Cardiac fibroblast (primary cell): ENCODE results near the gene P2RY2.

Source experiments
- DNase-seq, 2 donors: peaks; one replicate each; pipeline versions ENCODE4 v3.0.0 to v3.0.0-alpha.2; 2010; ENCODE audit warnings: low read depth in 2 of 2
- H3K4me3 ChIP-seq, 2 donors: replicated peaks in 1 of 2; 1 replicate in 1 of 2; 2 replicates in 1 of 2; pipeline ENCODE4 v1.5.1; 2011; ENCODE audit warnings: low read depth in 2 of 2, low read length in 2 of 2, mild to moderate bottlenecking in 2 of 2, moderate library complexity in 1 of 2
- TF ChIP-seq, protein P1 (sequence below): IDR thresholded peaks from one replicate; pipeline ENCODE4 v1.5.1; 2011; ENCODE audit warnings: low read depth, mild to moderate bottlenecking, low read length, inconsistent platforms

P2RY2 gene

DNA sequence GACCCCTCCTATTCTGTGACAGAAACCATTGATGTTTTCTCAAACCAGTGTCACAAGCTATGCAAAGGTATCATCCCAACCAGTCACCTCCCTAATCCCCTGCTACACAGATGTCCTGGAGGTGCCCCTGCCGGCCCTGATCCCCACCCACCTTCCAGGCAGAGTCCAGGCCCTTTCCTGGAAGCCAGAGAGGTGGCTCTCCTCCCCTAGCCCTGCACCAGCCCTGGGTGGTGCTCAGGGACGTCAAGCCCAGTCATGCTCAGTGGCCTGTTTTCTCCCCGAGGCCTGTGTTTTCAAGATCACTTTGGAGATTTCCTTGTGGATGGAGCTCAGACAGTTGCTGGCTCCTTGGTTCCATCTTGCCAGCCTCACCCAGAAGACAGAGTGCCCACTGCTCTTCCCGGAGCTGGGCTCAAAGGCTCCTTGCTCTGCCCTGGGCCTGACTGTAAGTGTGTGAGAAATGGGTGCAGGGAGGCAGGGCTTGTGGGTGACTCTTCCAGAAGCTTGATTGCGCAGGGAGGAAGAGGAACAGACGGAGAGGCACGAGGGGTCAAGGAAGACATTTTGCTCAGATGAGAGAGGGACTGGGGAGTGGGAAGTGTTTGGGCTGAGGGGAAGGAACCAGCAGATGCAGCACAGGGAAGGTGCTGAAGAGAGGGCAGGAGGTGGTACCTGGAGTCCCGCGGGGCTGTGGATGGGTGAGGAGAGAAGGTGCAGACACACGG is 65.4 kb downstream of the P2RY2 start:
- H3K4me3 ChIP-seq = no peak overlapping the region
- DNase-seq = no peak
- TF ChIP-seq, protein P1, sequence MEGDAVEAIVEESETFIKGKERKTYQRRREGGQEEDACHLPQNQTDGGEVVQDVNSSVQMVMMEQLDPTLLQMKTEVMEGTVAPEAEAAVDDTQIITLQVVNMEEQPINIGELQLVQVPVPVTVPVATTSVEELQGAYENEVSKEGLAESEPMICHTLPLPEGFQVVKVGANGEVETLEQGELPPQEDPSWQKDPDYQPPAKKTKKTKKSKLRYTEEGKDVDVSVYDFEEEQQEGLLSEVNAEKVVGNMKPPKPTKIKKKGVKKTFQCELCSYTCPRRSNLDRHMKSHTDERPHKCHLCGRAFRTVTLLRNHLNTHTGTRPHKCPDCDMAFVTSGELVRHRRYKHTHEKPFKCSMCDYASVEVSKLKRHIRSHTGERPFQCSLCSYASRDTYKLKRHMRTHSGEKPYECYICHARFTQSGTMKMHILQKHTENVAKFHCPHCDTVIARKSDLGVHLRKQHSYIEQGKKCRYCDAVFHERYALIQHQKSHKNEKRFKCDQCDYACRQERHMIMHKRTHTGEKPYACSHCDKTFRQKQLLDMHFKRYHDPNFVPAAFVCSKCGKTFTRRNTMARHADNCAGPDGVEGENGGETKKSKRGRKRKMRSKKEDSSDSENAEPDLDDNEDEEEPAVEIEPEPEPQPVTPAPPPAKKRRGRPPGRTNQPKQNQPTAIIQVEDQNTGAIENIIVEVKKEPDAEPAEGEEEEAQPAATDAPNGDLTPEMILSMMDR = no peak

DNA sequence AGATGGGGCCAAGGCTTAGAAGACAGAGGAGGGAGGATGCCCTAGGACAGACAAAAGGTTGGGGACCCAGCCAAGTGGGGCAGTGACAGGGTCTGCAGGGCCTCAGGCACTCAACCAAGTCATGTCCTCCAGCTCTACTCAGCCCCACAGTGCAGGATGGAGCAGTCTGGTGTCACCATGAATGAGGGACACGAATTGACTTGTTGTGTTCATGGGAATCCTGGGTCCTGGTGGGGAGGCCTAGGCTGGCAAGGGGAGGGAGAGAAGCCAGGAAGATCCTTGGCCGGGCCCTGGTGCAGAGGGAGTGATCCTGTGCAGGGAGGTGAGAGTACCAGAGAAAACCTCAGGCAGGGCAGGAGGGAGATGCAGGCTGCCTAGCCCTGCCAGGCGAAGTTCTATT is 66.0 kb downstream of the P2RY2 start:
- no peak overlapping the region for H3K4me3 ChIP-seq
- TF ChIP-seq, protein P1 = no peak

DNA sequence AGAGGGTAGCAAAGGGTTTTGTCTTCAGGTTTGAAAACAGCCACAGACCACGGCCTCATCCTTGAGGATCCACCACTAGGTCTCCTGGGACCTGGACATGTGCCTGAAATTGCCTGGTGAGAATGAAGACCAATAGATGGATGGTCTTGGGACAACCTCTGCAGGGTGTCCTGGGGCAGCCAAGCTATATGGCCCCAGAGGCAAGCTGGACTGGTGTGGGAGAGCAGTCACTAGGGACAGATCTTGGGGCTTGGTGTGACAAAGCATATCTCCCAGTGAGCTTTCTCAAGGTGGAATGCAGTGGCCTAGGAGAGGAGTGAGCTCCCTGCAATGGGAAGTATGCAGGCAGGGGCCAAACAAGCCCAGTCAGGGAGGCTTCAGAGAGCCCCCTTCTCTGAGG is 67.6 kb downstream of the P2RY2 start:
- no peak for DNase-seq
- no peak overlapping the region for H3K4me3 ChIP-seq
- TF ChIP-seq, protein P1 = no peak

More for the DNA sequence above, 66.0 kb downstream of the P2RY2 start:
- DNase-seq = no peak
